ENCODE measurements around the gene NCKAP5L. TPM values are rescaled to one million over a fixed set of nuclear protein-coding genes. Genes with fewer than 3 reads are reported as not detected.
A peak's percentile ranks its signal among the peaks of the same experiment; 100 is the strongest.

The NCKAP5L gene
- total and polyA plus RNA-seq, 3 donors from 2014 or later = 22.0 to 79.7 (median 63.5) TPM

DNA sequence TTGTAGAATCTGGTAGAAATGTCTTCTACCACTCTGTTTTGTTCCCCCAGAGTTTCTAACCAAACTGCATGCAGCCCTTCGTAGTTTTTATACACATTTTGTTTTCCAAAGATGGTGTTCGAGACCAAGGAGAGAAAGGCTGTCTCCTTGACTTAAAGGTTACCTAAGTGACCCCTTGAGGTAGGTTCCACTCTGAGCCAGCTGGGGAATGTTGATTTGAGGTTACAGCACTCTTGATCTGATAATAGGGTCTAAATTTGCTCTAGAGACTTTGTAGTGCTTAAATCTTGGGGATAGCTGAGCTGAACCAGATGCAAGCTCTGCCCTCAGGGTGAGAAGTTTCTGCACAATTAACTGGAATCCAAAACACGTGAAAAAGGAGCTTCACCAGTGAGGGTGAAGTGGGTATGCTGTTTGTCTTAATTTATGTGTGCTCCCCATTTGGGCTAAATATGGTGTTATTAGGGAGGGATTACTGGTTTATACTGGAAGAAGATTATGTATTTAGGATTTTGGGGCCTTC, 83.8 kb downstream of the NCKAP5L start:
- 40 to 44% methylated on average over 3 of the region's 3 CpGs for WGBS, 2 donors

DNA sequence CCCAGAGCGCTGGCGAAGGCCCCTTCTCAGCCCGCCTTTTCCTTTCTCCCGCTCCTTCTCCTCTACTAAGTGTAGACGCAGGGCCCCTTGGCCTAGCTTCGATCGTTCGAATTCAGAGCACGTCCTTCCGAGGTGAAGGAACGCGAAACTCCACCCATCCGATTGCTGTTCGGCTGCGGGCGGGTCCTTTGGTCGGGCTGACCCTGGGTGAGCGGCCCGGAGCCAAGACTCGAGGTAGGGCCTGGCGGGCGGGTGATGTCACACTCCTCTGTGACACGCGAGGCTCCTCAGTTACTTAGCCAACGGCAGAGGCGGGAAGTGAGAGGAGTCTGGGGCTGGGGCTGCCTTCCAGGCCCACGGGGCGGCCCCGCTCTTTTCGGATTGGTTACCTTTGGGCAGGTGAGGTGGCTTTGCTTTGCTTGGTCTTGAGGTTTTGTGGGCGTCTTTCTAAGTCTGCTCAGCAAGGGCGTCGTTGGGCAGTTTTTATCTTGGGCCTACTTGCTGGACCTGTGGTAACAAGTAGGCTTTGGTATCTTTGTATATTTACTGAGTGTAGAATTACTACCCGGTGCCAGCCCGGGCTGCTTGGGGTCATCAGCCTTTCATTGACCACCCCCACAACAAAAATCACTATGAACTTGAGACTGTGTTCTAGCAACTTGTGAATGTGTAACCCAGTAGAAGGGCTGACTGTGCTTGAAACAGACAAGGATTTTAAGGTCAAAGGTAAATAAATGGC, 86.2 kb downstream of the NCKAP5L start:
- no peaks in the 10 kb centered on the region for H3K27me3 ChIP-seq
- intact Hi-C loops (cut with DNase I; ENCODE audit: low total_unique reads) = no loop called here
- H3K4me1 ChIP-seq = peaks cover 11% of the 10 kb centered on the region
- DNase-seq = peak; percentile 91
- peak overlapping the region; percentile 91 to 98 for H3K27ac ChIP-seq
- no peaks in the 10 kb centered on the region for H3K9me3 ChIP-seq
- WGBS, 2 donors = 0% methylated on average over 24 to 34 of the region's 35 CpGs
- TF ChIP-seq, protein P1, sequence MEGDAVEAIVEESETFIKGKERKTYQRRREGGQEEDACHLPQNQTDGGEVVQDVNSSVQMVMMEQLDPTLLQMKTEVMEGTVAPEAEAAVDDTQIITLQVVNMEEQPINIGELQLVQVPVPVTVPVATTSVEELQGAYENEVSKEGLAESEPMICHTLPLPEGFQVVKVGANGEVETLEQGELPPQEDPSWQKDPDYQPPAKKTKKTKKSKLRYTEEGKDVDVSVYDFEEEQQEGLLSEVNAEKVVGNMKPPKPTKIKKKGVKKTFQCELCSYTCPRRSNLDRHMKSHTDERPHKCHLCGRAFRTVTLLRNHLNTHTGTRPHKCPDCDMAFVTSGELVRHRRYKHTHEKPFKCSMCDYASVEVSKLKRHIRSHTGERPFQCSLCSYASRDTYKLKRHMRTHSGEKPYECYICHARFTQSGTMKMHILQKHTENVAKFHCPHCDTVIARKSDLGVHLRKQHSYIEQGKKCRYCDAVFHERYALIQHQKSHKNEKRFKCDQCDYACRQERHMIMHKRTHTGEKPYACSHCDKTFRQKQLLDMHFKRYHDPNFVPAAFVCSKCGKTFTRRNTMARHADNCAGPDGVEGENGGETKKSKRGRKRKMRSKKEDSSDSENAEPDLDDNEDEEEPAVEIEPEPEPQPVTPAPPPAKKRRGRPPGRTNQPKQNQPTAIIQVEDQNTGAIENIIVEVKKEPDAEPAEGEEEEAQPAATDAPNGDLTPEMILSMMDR (IDR thresholded peaks at IDR 0.05) = no peak
- TF ChIP-seq POLR2A (IDR thresholded peaks at IDR 0.05) = no peak
- no peaks in the 10 kb centered on the region for H3K36me3 ChIP-seq (ENCODE audit: low read depth, missing control alignments)
- H3K4me3 ChIP-seq = peak overlapping the region; percentile 68 to 96

More for the DNA sequence above, 83.8 kb downstream of the NCKAP5L start:
- no peak for DNase-seq
- no peaks in the 10 kb centered on the region for H3K36me3 ChIP-seq (ENCODE audit: low read depth, missing control alignments)
- intact Hi-C loops (cut with DNase I; ENCODE audit: low total_unique reads) = no loop called here
- H3K27ac ChIP-seq = no peak overlapping the region
- no peak overlapping the region for H3K4me3 ChIP-seq
- H3K9me3 ChIP-seq = no peaks in the 10 kb centered on the region
- no peaks in the 10 kb centered on the region for H3K27me3 ChIP-seq
- TF ChIP-seq POLR2A (IDR thresholded peaks at IDR 0.05) = no peak
- TF ChIP-seq, protein P1 (IDR thresholded peaks at IDR 0.05) = no peak
- peaks cover 18% of the 10 kb centered on the region for H3K4me1 ChIP-seq

Small RNA genes lying within 50 kb of the gene (small RNA-seq; reads per million reads assigned to genes)
- gene LSM6P2 = 0 reads per million in 2 donors

Other genes starting within 250 kb of the NCKAP5L start
- gene FAM186B, start 222.8 kb downstream of the NCKAP5L start, total RNA-seq = 10 to 100 TPM; 54.9 to 68.6 TPM
- gene FAM186B, start 222.8 kb downstream of the NCKAP5L start, polyA plus RNA-seq (ENCODE audit: insufficient read depth, low read depth, low replicate concordance) = 178 TPM
- gene PRPF40B, start 204.9 kb downstream of the NCKAP5L start, total RNA-seq = 10 to 100 TPM; 49.2 to 66.7 TPM
- 66.8 TPM for gene PRPF40B, start 204.9 kb downstream of the NCKAP5L start, polyA plus RNA-seq (ENCODE audit: insufficient read depth, low read depth, low replicate concordance)
- 10 to 100 TPM; 40.5 to 73.5 TPM for gene FMNL3, start 121.0 kb downstream of the NCKAP5L start, total RNA-seq
- gene FMNL3, start 121.0 kb downstream of the NCKAP5L start, polyA plus RNA-seq (ENCODE audit: insufficient read depth, low read depth, low replicate concordance) = 26.0 TPM
- gene TMBIM6, start 86.9 kb downstream of the NCKAP5L start, total RNA-seq = 100 to 1,000 TPM; 407 to 440 TPM
- gene TMBIM6, start 86.9 kb downstream of the NCKAP5L start, polyA plus RNA-seq (ENCODE audit: insufficient read depth, low read depth, low replicate concordance) = 618 TPM
- 1 to 10 TPM; 5.1 to 5.8 TPM for gene BCDIN3D, start 14.7 kb upstream of the NCKAP5L start, total RNA-seq
- gene BCDIN3D, start 14.7 kb upstream of the NCKAP5L start, polyA plus RNA-seq (ENCODE audit: insufficient read depth, low read depth, low replicate concordance) = 4.9 TPM
- gene FAIM2, start 75.5 kb upstream of the NCKAP5L start, total RNA-seq = 10 to 100 TPM; 14.6 to 15.3 TPM
- gene FAIM2, start 75.5 kb upstream of the NCKAP5L start, polyA plus RNA-seq (ENCODE audit: insufficient read depth, low read depth, low replicate concordance) = 67.5 TPM
- 1 to 10 TPM in 1 of 2 donors, under 1 TPM in 1; 0.79 to 1.9 TPM for gene AQP2, start 122.3 kb upstream of the NCKAP5L start, total RNA-seq
- gene AQP2, start 122.3 kb upstream of the NCKAP5L start, polyA plus RNA-seq (ENCODE audit: insufficient read depth, low read depth, low replicate concordance) = 1.1 TPM
- 100 to 1,000 TPM; 128 to 134 TPM for gene AQP5, start 133.5 kb upstream of the NCKAP5L start, total RNA-seq
- 414 TPM for gene AQP5, start 133.5 kb upstream of the NCKAP5L start, polyA plus RNA-seq (ENCODE audit: insufficient read depth, low read depth, low replicate concordance)
- 1 to 10 TPM; 1.7 to 2.2 TPM for gene AQP6, start 144.5 kb upstream of the NCKAP5L start, total RNA-seq
- gene AQP6, start 144.5 kb upstream of the NCKAP5L start, polyA plus RNA-seq (ENCODE audit: insufficient read depth, low read depth, low replicate concordance) = 3.1 TPM
- 10 to 100 TPM; 48.1 to 60.6 TPM for gene RACGAP1, start 197.1 kb upstream of the NCKAP5L start, total RNA-seq
- 118 TPM for gene RACGAP1, start 197.1 kb upstream of the NCKAP5L start, polyA plus RNA-seq (ENCODE audit: insufficient read depth, low read depth, low replicate concordance)
- 1 to 10 TPM; 1.9 to 3.5 TPM for gene ASIC1, start 229.2 kb upstream of the NCKAP5L start, total RNA-seq
- 2.7 TPM for gene ASIC1, start 229.2 kb upstream of the NCKAP5L start, polyA plus RNA-seq (ENCODE audit: insufficient read depth, low read depth, low replicate concordance)

Measured in testis (tissue), 3 donors.